Measurements from ENCODE around the gene PLPPR5.

DNA sequence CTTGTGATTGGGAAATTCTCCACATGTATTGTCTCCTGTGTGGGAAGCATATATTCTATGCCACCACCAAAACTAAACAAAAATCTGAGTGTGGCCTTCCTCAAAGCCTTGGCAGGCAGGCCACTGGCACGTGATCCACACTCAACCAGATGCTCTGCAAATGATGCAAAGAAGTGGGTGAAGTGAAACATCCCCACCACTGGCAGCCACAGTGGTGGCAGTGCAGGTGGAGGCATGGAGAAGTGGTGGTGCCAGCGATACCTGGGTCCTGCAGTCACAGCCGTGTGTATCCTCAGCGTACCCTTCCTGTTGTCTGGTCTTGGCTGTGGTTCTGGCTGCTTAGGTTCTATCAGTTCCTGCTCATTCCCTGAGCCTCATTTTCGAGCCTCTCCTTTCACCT lies 65.2 kb downstream of the PLPPR5 start:
- no peak for TF ChIP-seq TCF7L2 (IDR thresholded peaks at IDR 0.05; ENCODE audit: borderline replicate concordance, extremely low read depth, insufficient read depth, insufficient read length)
- TF ChIP-seq EZH2 (IDR thresholded peaks at IDR 0.05) = no peak
- no peak for TF ChIP-seq CTCF (IDR thresholded peaks at IDR 0.05 in 2 of 3, conservative IDR thresholded peaks at IDR 0.05 in 1 of 3; ENCODE audit: borderline replicate concordance in 1 of 3, insufficient read depth in 1 of 3, low read depth in 2 of 3, low read length in 2 of 3)
- TF ChIP-seq MAX (IDR thresholded peaks at IDR 0.05) = no peak
